ES-I3 (cell line): Measurements from ENCODE around the gene PTPA.
"Not testable (repeated sequence)": the region's sequence is repeated elsewhere in the genome, so short reads cannot be mapped to it uniquely, and the experiment has no call there.

Experiments
- H3K36me3 ChIP-seq: 2 replicates; pipeline ENCODE4 v1.6.1; 2013; ENCODE audit warnings: mild to moderate bottlenecking, low read length, control low read depth, moderate library complexity; ENCODE audit not compliant: insufficient read depth
- H3K4me1 ChIP-seq: 2 replicates; pipeline ENCODE4 v1.6.1; 2013; ENCODE audit warnings: mild to moderate bottlenecking, control low read depth, low read length; ENCODE audit not compliant: insufficient read depth
- H3K9ac ChIP-seq: 2 replicates; pipeline ENCODE4 v1.6.1; 2013; ENCODE audit warnings: low read depth, mild to moderate bottlenecking, low read length, moderate library complexity
- H3K9me3 ChIP-seq: 2 replicates; pipeline ENCODE4 v1.6.1; 2013; ENCODE audit warnings: mild to moderate bottlenecking, low read length, moderate library complexity; ENCODE audit not compliant: control insufficient read depth, insufficient read depth

The PTPA gene

GRCh38 chr9:129185402-129185801, 74.2 kb downstream of the PTPA start:
- no peaks in the 10 kb centered on the region for H3K9me3 ChIP-seq

GRCh38 chr9:129185991-129186390, 74.8 kb downstream of the PTPA start:
- H3K4me1 ChIP-seq: no peaks in the 10 kb centered on the region; the same call in 1 of the 2 replicates
- no peak overlapping the region for H3K9ac ChIP-seq
- no peaks in the 10 kb centered on the region for H3K9me3 ChIP-seq
- no peaks in the 10 kb centered on the region for H3K36me3 ChIP-seq

More at GRCh38 chr9:129185402-129185801, 74.2 kb downstream of the PTPA start:
- no peaks in the 10 kb centered on the region; the same call in 1 of the 2 replicates for H3K4me1 ChIP-seq
- no peaks in the 10 kb centered on the region for H3K36me3 ChIP-seq
- H3K9ac ChIP-seq: no peak overlapping the region

- Histone ChIP-seq H3K4me1 (no peaks in the 10 kb centered on the region; the same call in 1 of the 2 replicates), H3K9ac (no peak overlapping the region), H3K9me3 (no peaks in the 10 kb centered on the region), H3K36me3 (no peaks in the 10 kb centered on the region)
Measured at GRCh38 chr9:129187042-129187441, 75.8 kb downstream of the PTPA start.

GRCh38 chr9:129189971-129190370, 78.8 kb downstream of the PTPA start:
- not testable (repeated sequence) for H3K36me3 ChIP-seq, H3K4me1 ChIP-seq, H3K9me3 ChIP-seq, H3K9ac ChIP-seq

GRCh38 chr9:129191234-129191633, 80.0 kb downstream of the PTPA start:
- Histone ChIP-seq H3K36me3 (no peaks in the 10 kb centered on the region), H3K9ac (no peak overlapping the region), H3K9me3 (0 out of 2 replicates have a peak, but pooled peaks cover 3% of the 10 kb centered on the region), H3K4me1 (no peaks in the 10 kb centered on the region)

- Histone ChIP-seq H3K36me3 (no peaks in the 10 kb centered on the region), H3K4me1 (0 out of 2 replicates have a peak, but pooled peaks cover 4% of the 10 kb centered on the region), H3K9me3 (0 out of 2 replicates have a peak, but pooled peaks cover 3% of the 10 kb centered on the region), H3K9ac (no peak overlapping the region)
Measured at GRCh38 chr9:129193655-129194054, 82.4 kb downstream of the PTPA start.

GRCh38 chr9:129194221-129194620, 83.0 kb downstream of the PTPA start:
- Histone ChIP-seq H3K9me3 (0 out of 2 replicates have a peak, but pooled peaks cover 3% of the 10 kb centered on the region), H3K36me3 (no peaks in the 10 kb centered on the region), H3K4me1 (peaks cover 7% of the 10 kb centered on the region; the same call in 1 of the 2 replicates), H3K9ac (no peak overlapping the region)

- Histone ChIP-seq H3K36me3 (no peaks in the 10 kb centered on the region), H3K9ac (no peak overlapping the region), H3K4me1 (peaks cover 7% of the 10 kb centered on the region; the same call in 1 of the 2 replicates), H3K9me3 (0 out of 2 replicates have a peak, but pooled peaks cover 3% of the 10 kb centered on the region)
Measured at GRCh38 chr9:129195606-129196005, 84.4 kb downstream of the PTPA start.

- H3K4me1 ChIP-seq, H3K9ac ChIP-seq, H3K36me3 ChIP-seq, H3K9me3 ChIP-seq: not testable (repeated sequence)
Measured at GRCh38 chr9:129197045-129197444, 85.8 kb downstream of the PTPA start.

GRCh38 chr9:129197978-129198318, 86.7 kb downstream of the PTPA start:
- Histone ChIP-seq H3K36me3 (no peaks in the 10 kb centered on the region), H3K4me1 (peaks cover 7% of the 10 kb centered on the region; the same call in 1 of the 2 replicates), H3K9me3 (0 out of 2 replicates have a peak, but pooled peaks cover 3% of the 10 kb centered on the region), H3K9ac (no peak overlapping the region; the same call in 1 of the 2 replicates)
